ENCODE results near the gene H1-8. TPM values are rescaled to one million over a fixed set of nuclear protein-coding genes. Genes with fewer than 3 reads are reported as not detected.

H1-8 gene
- total RNA-seq, 1 experiment from 2014 or later: not detected

DNA sequence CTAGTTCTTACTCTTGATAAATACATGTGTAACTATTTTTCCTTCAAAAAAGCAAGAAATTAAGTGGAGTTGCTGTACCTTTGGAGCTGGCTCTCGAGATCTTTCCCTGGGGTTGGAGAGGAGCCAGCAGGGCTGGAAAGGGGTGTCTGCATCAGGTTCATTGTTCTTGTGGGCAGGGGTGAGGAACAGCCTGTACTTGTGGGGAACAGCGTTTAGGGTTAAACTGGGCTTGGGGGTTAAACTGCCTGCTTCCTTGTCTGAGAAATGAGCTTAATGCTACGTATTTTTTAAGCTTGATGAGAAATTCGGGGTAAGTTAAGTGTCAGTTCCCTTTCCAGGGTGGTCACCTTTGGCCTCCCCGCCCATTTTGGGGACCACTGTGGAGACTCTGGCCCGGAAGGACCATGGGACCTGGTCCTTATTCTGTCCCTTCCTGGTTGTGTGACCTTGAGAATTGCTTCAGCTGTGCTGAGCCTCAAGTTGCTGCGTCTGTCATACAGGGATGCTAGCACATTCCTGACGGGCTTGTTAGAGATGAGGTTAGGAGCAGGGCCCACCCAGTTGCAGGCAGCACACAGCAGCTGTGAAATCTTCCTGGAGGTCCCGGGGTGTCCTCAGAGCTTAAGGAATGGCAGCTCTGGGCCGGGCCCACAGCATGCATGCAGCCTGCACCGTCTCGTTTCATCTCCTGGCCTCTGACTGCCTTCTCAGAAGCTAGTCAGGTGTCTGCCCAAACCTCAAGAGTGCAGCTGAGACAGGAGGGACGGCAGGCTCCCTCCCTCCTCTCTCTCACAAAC is 11.6 kb downstream of the H1-8 start:
- Histone ChIP-seq H4K20me1 (ENCODE audit: insufficient read depth) (no peaks in the 10 kb centered on the region), H3K4me1 (ENCODE audit: control insufficient read depth in 1 of 2, insufficient read depth in 2 of 2, low read length in 2 of 2) (peaks cover 0 to 2% of the 10 kb centered on the region in 2 experiments; a peak in 1 of 4 replicates), H3K4me3 (replicated peaks in 1 of 2; ENCODE audit: low read depth in 1 of 2, low read length in 2 of 2) (no peak overlapping the region), H3K36me3 (ENCODE audit: control insufficient read depth in 1 of 2, insufficient read depth in 2 of 2, low read length in 2 of 2) (no peaks in the 10 kb centered on the region; a peak in 1 of 4 replicates), H3K9ac (ENCODE audit: low read length) (no peak overlapping the region), H3K9me3 (ENCODE audit: control insufficient read depth in 1 of 2, insufficient read depth in 1 of 2, low read depth in 1 of 2, low read length in 2 of 2) (no peaks in the 10 kb centered on the region), H2AFZ (ENCODE audit: low read depth, low read length, poor library complexity, severe bottlenecking) (no peak overlapping the region), H3K27me3 (ENCODE audit: insufficient read depth, low read length) (no peaks in the 10 kb centered on the region), H3K9me2 (ENCODE audit: insufficient read depth) (no peaks in the 10 kb centered on the region), H3K4me2 (ENCODE audit: low read length) (0 out of 2 replicates have a peak overlapping the region, but pooled peaks have one; percentile 11), H3K27ac (ENCODE audit: low read depth, low read length) (no peak overlapping the region), H3K79me2 (ENCODE audit: insufficient read depth, low read length) (no peaks in the 10 kb centered on the region)
- ChIA-PET CTCF (no interaction called here), RAD21 (ENCODE audit: low non-redundant PET in 1 of 2, low total read pairs in 2 of 2, uncharacterized antibody in 2 of 2, unreplicated experiment in 2 of 2) (interaction anchor here in 1 of 2 experiments (0.6 kb wide), 1 partner anchor 19 kb away, joined by 3 read pairs; no protein-coding TSS in a partner anchor), POLR2A (no interaction called here)
- ATAC-seq (no peak), DNase-seq (ENCODE audit: low read depth, low spot score) (no peak)
- no TSS peak for BruUV-seq (replicated peaks)
- TF ChIP-seq, protein P1, sequence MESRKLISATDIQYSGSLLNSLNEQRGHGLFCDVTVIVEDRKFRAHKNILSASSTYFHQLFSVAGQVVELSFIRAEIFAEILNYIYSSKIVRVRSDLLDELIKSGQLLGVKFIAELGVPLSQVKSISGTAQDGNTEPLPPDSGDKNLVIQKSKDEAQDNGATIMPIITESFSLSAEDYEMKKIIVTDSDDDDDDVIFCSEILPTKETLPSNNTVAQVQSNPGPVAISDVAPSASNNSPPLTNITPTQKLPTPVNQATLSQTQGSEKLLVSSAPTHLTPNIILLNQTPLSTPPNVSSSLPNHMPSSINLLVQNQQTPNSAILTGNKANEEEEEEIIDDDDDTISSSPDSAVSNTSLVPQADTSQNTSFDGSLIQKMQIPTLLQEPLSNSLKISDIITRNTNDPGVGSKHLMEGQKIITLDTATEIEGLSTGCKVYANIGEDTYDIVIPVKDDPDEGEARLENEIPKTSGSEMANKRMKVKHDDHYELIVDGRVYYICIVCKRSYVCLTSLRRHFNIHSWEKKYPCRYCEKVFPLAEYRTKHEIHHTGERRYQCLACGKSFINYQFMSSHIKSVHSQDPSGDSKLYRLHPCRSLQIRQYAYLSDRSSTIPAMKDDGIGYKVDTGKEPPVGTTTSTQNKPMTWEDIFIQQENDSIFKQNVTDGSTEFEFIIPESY (IDR thresholded peaks at IDR 0.05; ENCODE audit: extremely low read depth, insufficient replicate concordance, low read length): no peak
- TF ChIP-seq JUND (IDR thresholded peaks at IDR 0.05): no peak
- TF ChIP-seq, protein P2, sequence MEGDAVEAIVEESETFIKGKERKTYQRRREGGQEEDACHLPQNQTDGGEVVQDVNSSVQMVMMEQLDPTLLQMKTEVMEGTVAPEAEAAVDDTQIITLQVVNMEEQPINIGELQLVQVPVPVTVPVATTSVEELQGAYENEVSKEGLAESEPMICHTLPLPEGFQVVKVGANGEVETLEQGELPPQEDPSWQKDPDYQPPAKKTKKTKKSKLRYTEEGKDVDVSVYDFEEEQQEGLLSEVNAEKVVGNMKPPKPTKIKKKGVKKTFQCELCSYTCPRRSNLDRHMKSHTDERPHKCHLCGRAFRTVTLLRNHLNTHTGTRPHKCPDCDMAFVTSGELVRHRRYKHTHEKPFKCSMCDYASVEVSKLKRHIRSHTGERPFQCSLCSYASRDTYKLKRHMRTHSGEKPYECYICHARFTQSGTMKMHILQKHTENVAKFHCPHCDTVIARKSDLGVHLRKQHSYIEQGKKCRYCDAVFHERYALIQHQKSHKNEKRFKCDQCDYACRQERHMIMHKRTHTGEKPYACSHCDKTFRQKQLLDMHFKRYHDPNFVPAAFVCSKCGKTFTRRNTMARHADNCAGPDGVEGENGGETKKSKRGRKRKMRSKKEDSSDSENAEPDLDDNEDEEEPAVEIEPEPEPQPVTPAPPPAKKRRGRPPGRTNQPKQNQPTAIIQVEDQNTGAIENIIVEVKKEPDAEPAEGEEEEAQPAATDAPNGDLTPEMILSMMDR (IDR thresholded peaks at IDR 0.05 in 2 of 3, conservative IDR thresholded peaks at IDR 0.05 in 1 of 3; ENCODE audit: borderline replicate concordance in 1 of 3, insufficient read depth in 1 of 3, low read depth in 2 of 3, low read length in 2 of 3): no peak
- TF ChIP-seq RAD21 (IDR thresholded peaks at IDR 0.05; ENCODE audit: low read depth): no peak
- no peak for TF ChIP-seq YY1 (IDR thresholded peaks at IDR 0.05; ENCODE audit: extremely low read depth, insufficient replicate concordance, low read depth, low read length)
- TF ChIP-seq EGR1 (IDR thresholded peaks at IDR 0.05; ENCODE audit: low read depth): no peak
- TF ChIP-seq POLR2A (IDR thresholded peaks at IDR 0.05; ENCODE audit: borderline replicate concordance, extremely low read depth, insufficient read depth, insufficient read length): no peak
- no peak for TF ChIP-seq SIN3A (IDR thresholded peaks at IDR 0.05; ENCODE audit: low read depth)
- no peak for TF ChIP-seq ZFX (IDR thresholded peaks at IDR 0.05)
- TF ChIP-seq EZH2phosphoT487 (IDR thresholded peaks at IDR 0.05; ENCODE audit: borderline replicate concordance): no peak
- TF ChIP-seq ZNF274 (IDR thresholded peaks at IDR 0.05; ENCODE audit: low read depth, low read length): no peak
- no peak for TF ChIP-seq SP1 (IDR thresholded peaks at IDR 0.05; ENCODE audit: low read depth)
- TF ChIP-seq CEBPB (IDR thresholded peaks at IDR 0.05; ENCODE audit: low read depth): no peak
- TF ChIP-seq EZH2 (IDR thresholded peaks at IDR 0.05): no peak
- TF ChIP-seq CBX3 (IDR thresholded peaks at IDR 0.05; ENCODE audit: low read depth): no peak
- TF ChIP-seq POLR2AphosphoS5 (IDR thresholded peaks at IDR 0.05; ENCODE audit: low read depth, low read length): no peak; the same call in 1 of the 2 replicates
- no peak for TF ChIP-seq TCF7L2 (IDR thresholded peaks at IDR 0.05; ENCODE audit: borderline replicate concordance, extremely low read depth, insufficient read depth, insufficient read length)
- no peak for TF ChIP-seq ELF1 (IDR thresholded peaks at IDR 0.05; ENCODE audit: borderline replicate concordance, low read depth)
- TF ChIP-seq FOSL1 (IDR thresholded peaks at IDR 0.05; ENCODE audit: low read depth): no peak
- intact Hi-C loops (cut with micrococcal nuclease): no loop called here
